GM19395 (cell line): Measurements from ENCODE around the gene KLLN.
"Not testable (repeated sequence)": the region's sequence is repeated elsewhere in the genome, so short reads cannot be mapped to it uniquely, and the experiment has no call there.

ENCODE experiments used
- ATAC-seq: cut with Tn5 transposase; IDR thresholded peaks from one replicate; pipeline ENCODE4 v1.9.1; 2021; ENCODE audit warnings: mild to moderate bottlenecking, moderate library complexity; ENCODE audit not compliant: unreplicated experiment

The KLLN gene

DNA sequence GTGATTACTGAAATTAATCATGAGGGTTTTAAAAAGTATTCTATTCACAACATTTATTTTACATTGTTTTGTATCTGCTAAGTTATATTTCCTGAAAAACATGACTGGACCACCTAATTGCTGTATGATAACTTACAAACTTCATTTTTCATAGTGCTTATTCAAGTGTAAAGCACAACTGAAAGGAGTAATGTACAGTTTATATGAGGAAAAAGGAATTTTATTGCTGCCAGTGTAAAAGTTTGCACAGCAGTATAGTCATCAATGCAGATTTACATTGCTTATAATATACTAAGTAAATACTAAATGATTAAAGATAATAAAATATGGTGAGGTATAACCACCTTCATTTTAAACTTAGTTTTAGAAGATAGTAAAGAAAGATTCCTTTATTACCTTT is 4.1 kb upstream of the KLLN start:
- no peak for ATAC-seq

DNA sequence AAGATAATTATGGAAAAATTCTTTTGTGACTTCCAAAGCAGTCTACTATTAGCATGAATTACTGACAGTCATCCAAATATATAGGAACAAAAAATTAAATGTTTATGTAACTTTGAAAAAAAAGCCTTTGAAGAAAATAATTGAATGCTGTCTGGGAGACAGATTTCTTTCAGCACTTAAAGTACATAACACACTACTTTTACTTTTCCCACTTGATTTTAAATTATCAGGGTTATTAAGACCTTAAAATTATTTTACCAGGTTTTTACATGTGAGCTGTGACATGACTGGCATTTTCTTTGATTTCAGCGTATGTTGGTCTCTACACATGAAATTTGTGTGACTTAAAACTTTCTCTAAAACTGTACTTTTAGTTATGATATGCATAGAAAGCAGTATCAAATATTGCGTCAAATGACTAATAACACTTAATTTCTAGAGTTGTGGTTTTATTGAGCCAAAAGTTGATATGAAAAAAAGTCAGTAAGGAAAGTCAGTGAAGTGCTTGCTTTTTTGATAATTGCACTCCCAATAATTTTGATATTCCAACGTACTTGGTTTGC is 3.2 kb upstream of the KLLN start:
- ATAC-seq, result no peak

- ATAC-seq, result no peak
Measured at GRCh38 chr10:87865241-87865881, 2.0 kb upstream of the KLLN start.

DNA sequence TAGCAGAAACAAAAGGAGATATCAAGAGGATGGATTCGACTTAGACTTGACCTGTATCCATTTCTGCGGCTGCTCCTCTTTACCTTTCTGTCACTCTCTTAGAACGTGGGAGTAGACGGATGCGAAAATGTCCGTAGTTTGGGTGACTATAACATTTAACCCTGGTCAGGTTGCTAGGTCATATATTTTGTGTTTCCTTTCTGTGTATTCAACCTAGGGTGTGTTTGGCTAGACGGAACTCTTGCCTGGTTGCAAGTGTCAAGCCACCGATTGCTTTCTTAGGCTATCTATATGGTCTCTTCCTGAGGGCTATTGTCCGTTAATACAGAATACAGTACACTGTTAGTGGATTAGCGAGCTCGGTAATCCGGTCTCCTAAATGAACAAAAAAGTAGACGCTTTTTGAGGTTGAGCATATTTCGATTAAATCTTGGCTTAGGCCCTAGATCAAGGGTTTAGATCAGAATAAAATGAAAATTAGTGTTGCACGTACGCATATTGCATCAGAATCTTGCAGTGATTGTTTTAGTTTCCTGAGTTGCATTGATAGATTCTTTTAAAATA is 1.2 kb upstream of the KLLN start:
- ATAC-seq, result no peak

- not testable (repeated sequence) for ATAC-seq
Measured at GRCh38 chr10:87863951-87864495, 690 bp upstream of the KLLN start.

GRCh38 chr10:87862679-87863052 is 667 bp downstream of the KLLN start:
- ATAC-seq, result peak; percentile 8

- ATAC-seq, result peak; percentile 58
Measured at GRCh38 chr10:87861953-87862678, 1.2 kb downstream of the KLLN start.

DNA sequence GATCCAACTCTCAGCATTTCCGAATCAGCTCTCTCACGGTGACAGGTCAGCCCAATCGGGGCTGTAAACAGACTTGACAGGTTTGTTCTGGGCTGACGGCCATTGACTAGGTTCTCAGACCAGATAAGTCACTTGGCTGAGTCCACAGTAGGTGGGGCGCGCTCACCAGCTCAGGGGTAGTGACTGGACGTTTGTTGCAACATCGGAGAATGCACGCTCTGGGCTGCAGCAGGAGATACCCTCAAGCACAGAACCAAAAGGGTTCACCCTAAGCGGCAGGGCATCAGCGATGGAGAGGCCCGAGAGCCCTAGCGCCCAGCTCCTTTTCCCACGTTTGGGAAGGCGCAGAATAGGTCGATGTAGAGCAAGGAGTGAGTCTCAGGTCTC is 1.8 kb downstream of the KLLN start:
- ATAC-seq, result peak; percentile 16

- ATAC-seq, result no peak
Measured at GRCh38 chr10:87860816-87861403, 2.4 kb downstream of the KLLN start.

DNA sequence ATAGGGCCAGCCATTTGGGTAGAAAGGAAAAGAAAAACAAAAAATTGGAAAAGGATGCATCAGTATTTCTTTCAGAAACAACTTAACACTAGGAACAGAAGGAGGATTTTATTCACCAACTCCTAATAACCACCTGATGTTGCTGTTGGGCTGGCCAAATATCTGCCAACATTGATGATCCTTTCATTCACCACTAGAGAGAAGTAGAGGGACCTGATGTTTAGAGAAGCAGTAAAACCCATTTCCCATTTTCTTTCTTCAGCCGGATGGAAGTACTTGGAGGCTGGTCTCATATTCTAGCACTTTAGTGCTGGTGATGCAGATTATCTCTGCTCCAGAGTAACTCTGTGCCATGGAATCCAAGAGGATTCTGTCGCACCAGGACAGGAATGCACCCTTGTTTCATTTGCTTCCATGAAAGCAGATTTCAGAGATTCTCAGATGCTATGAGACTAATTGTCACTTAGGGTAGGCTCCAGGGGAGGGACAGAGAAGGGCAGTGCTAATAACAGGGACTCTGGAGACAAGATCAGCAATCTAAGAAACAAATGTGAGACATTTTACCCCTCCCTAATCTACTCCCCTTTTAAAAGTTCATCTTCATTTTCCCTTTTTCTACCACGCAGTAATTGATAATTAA is 3.1 kb downstream of the KLLN start:
- no peak for ATAC-seq

DNA sequence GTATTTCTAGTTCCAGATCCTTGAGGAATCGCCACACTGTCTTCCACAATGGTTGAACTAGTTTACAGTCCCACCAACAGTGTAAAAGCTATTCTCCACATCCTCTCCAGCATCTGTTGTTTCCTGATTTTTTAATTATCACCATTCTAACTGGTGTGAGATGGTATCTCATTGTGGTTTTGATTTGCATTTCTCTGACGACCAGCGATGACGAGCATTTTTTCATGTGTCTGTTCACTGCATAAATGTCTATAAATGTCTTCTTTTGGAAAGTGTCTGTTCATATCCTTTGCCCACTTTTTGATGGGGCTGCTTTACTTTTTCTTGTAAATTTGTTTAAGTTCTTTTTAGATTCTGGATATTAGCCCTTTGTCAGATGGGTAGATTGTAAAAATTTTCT is 7.7 kb downstream of the KLLN start:
- not testable (repeated sequence) for ATAC-seq

DNA sequence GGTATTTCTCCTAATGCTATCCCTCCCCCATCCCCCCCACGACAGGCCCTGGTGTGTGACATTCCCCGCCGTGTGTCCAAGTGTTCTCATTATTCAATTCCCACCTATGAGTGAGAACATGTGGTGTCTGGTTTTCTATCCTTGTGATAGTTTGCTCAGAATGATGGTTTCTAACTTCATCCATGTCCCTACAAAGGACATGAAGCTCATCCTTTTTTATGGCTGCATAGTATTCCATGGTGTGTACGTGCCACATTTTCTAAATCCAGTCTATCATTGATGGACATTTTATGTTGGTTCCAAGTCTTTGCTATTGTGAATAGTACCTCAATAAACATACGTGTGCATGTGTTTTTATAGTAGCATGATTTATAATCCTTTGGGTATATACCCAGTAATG is 8.1 kb downstream of the KLLN start:
- not testable (repeated sequence) for ATAC-seq

DNA sequence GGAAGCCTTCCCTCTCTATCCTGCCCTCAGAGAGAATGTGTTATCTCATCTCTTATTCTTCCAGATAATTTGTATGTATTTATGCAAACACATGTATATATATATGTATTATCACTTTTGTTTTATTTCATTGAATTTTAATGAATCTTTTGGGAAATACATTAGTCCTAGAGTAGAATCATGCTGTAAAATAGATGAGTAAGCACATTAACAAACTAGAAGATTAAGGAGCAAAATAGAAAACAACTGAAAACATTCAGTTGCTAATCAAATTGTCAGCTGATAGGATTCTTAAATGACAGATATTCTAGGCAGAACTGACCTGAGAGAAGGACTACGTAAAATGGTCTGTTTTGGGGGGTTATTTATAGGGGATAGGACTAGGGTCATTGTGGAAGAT is 11.2 kb downstream of the KLLN start:
- ATAC-seq, result no peak

DNA sequence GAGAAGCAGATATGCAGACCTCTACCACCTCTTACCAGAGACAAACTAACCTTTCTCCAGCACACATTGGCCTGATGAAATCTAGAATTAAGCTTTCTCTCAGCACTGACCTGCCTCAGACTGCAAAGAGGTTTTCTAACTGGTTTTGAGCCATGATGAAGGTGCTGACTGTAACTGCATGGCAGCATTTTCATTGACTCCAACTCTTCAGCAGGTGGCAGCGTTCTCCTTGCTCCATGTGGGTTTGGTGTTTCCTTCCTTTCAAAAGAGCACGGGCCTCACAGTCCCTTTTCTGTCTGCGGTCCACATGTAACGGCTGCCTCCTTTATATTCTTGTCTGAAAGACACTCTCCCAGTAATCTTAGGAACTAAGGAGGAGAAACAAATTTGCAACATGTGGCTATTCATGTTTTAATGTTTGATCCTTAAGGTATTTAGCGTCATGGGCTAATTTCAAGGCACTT is 12.6 kb downstream of the KLLN start:
- no peak for ATAC-seq

- no peak for ATAC-seq
Measured at GRCh38 chr10:87849001-87849400, 14.3 kb downstream of the KLLN start.

DNA sequence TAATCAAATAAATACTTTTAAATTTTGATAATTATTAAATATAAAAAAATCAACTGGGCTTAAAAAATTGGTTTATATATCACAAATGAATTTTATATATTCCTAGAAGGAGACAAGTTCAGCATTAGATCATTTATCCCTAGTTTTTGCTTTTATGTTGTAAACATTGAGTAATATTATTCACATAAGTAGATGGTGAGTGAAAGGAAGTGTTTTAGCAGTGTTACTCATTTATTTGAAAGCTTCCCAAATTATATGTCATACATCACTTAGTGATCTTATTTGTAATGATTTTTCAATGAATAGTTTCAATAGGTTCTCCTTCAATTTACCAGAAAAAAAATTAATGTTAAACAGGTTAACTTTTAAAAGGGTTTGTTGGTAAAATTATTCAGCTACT is 15.8 kb downstream of the KLLN start:
- no peak for ATAC-seq

- not testable (repeated sequence) for ATAC-seq
Measured at GRCh38 chr10:87846711-87847110, 16.6 kb downstream of the KLLN start.

DNA sequence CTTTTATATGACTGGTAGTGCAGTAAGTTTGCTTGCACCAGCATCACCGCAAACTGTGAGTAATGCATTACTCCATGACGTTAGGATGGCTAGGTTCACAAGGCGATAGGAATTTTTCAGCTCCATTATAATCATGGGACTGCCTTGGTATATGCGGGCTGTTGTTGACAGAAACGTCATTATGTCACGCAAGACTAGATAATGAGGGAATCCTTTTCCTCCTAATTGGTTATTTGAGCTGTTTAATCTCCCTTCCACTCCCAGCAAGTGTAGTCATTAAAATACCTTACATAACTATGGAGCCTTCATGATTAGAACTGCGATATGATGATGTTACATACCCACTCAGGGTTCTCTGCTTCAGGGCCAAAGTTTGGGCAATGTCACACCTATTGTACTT is 17.3 kb downstream of the KLLN start:
- no peak for ATAC-seq

DNA sequence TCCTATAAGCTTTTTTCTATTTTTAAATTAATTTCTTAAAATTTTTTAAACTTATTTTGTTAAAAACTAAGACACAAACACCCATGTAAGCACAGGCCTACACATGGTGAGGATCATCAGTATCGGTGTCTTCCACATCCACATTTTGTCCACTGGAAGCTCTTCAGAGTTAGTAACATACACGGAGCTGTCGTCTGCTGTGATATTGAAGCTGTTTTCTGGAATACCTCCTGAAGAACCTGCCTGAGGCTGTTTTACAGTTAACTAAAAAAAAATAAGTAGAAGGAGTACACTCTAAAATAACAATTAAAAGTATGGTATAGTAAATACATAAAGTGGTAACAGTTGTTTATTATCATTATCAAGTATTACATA is 17.7 kb downstream of the KLLN start:
- ATAC-seq, result no peak

GRCh38 chr10:87844837-87845623 is 18.3 kb downstream of the KLLN start:
- no peak for ATAC-seq
